GM12878 (cell line): Measurements from ENCODE around the gene NCKAP5. TPM values are rescaled to one million over a fixed set of nuclear protein-coding genes. Genes with fewer than 3 reads are reported as not detected.

ENCODE experiments used
- ATAC-seq: fragments of 200-7000 bp; cut with Tn5 transposase; 3 replicates; pipeline ENCODE4 v1.9.1; 2020; ENCODE audit warnings: mild to moderate bottlenecking, moderate library complexity
- BruUV-seq: library from RNA; stranded (reverse); fragments of 400-500 nt; replicated peaks from 2 replicates; lab custom pipeline; 2021; lab: Mats Ljungman, UMichigan
- CTCF ChIA-PET: fragments of 300-600 bp; sonication (Branson Sonifier 250); formaldehyde crosslinking; extraction: SDS; loops from one replicate; lab custom pipeline; 2021; ENCODE audit warnings: inconsistent platforms; lab: Yijun Ruan, JAX
- POLR2A ChIA-PET: fragments of 350-600 bp; formaldehyde crosslinking; extraction: SDS; loops from one replicate; lab custom pipeline; 2021; ENCODE audit warnings: inconsistent platforms; lab: Charles Lee
- RAD21 ChIA-PET: fragments of 300-600 bp; sonication (Branson Sonifier 250); formaldehyde crosslinking; loops from one replicate; lab custom pipeline; 2023; ENCODE audit warnings: antibody characterized with exemption; ENCODE audit not compliant: unreplicated experiment; lab: Charles Lee
- SMC1A ChIA-PET: fragments of 300-600 bp; sonication (Branson Sonifier 250); formaldehyde crosslinking; loops from one replicate; lab custom pipeline; 2023; ENCODE audit not compliant: unreplicated experiment, uncharacterized antibody; lab: Charles Lee
- DNase-seq: peaks from one replicate; pipeline ENCODE4 v3.0.0-alpha.2; 2011; ENCODE audit warnings: low read depth, low spot score
- FAIRE-seq: peaks from 3 replicates; lab custom pipeline; 2011; peaks lifted over from hg19 to GRCh38; lab: Jason Lieb, UNC
- H2AFZ ChIP-seq: 2 replicates; pipeline ENCODE4 v1.6.0; 2011; ENCODE audit warnings: low read depth, low read length, control low read depth; ENCODE audit not compliant: control insufficient read depth
- H3K27ac ChIP-seq: 2 replicates; pipeline ENCODE4 v1.5.1; 2011; ENCODE audit warnings: control low read depth; ENCODE audit not compliant: control insufficient read depth, insufficient read depth
- H3K27me3 ChIP-seq, 2 experiments: replicated peaks in 1 of 2; 2 replicates each; pipeline versions ENCODE4 v1.6.0 to v1.6.1; 2011; ENCODE audit warnings: low read length in 1 of 2; ENCODE audit not compliant: control insufficient read depth in 2 of 2, insufficient read depth in 2 of 2
- H3K36me3 ChIP-seq, 2 experiments: 2 replicates each; pipeline ENCODE4 v1.5.1; 2011; ENCODE audit warnings: low read length in 1 of 2; ENCODE audit not compliant: control insufficient read depth in 2 of 2, insufficient read depth in 2 of 2
- H3K4me1 ChIP-seq: 2 replicates; pipeline ENCODE4 v1.6.1; 2011; ENCODE audit warnings: mild to moderate bottlenecking, low read length, moderate library complexity, mixed read lengths; ENCODE audit not compliant: control insufficient read depth, insufficient read depth
- H3K4me2 ChIP-seq: 2 replicates; pipeline ENCODE4 v1.6.0; 2011; ENCODE audit warnings: control low read depth; ENCODE audit not compliant: control insufficient read depth, insufficient read depth
- H3K4me3 ChIP-seq: fragments of 200-600 bp; sonication (generic); 2 replicates; pipeline ENCODE4 v1.5.1; 2016
- H3K79me2 ChIP-seq: 2 replicates; pipeline ENCODE4 v1.6.0; 2011; ENCODE audit warnings: low read length; ENCODE audit not compliant: control insufficient read depth, insufficient read depth
- H3K9ac ChIP-seq: 2 replicates; pipeline ENCODE4 v1.8.0; 2011; ENCODE audit warnings: low read length, control low read depth, mixed read lengths; ENCODE audit not compliant: control insufficient read depth, insufficient read depth
- H3K9me3 ChIP-seq: replicated peaks from 3 replicates; pipeline ENCODE4 v1.5.1; 2011; ENCODE audit warnings: mild to moderate bottlenecking, low read length; ENCODE audit not compliant: control insufficient read depth, insufficient read depth
- H4K20me1 ChIP-seq: 2 replicates; pipeline ENCODE4 v1.6.0; 2011; ENCODE audit not compliant: control insufficient read depth, insufficient read depth
- CEBPZ ChIP-seq: fragments of 150-350 bp; IDR thresholded peaks from 2 replicates; pipeline ENCODE4 v1.6.1; 2016; ENCODE audit warnings: low read depth, low read length
- IRF5 ChIP-seq: fragments of 450-650 bp; IDR thresholded peaks from 2 replicates; pipeline ENCODE4 v1.6.1; 2017; ENCODE audit warnings: borderline replicate concordance
- MTA2 ChIP-seq: fragments of 450-650 bp; IDR thresholded peaks from 2 replicates; pipeline ENCODE4 v1.6.1; 2016; ENCODE audit warnings: low read depth, mild to moderate bottlenecking, moderate library complexity
- PAX5 ChIP-seq: IDR thresholded peaks from 2 replicates; pipeline ENCODE4 v1.6.1; 2011; ENCODE audit warnings: low read depth, low read length, borderline replicate concordance
- REST ChIP-seq: IDR thresholded peaks from 2 replicates; pipeline ENCODE4 v1.6.1; 2012; ENCODE audit warnings: mild to moderate bottlenecking, low read depth, low read length
- SMARCA5 ChIP-seq: fragments of 450-650 bp; IDR thresholded peaks from 2 replicates; pipeline ENCODE4 v1.6.1; 2017; ENCODE audit warnings: mild to moderate bottlenecking
- WGBS: methylation state at CpG from one replicate; pipeline ENCODE4 v1.1.6; 2016; ENCODE audit warnings: low lambda C conversion rate; ENCODE audit not compliant: insufficient replicate concordance, insufficient coverage; ENCODE audit errors: missing lambda C conversion rate; 5-methylcytosine and 5-hydroxymethylcytosine counted together
- in situ Hi-C: fragments of 300-500 bp; cut with MboI; formaldehyde crosslinking; loops from 9 replicates; pipeline ENCODE4 v1.14.3; 2018; ENCODE audit warnings: mixed read lengths
- intact Hi-C: fragments of 100-400 bp; cut with micrococcal nuclease; formaldehyde crosslinking; loops from one replicate; pipeline ENCODE4 v1.14.2; 2022; ENCODE audit not compliant: unreplicated experiment
- polyA plus RNA-seq, 11 experiments: library from polyadenylated mRNA; depleted of rRNA in 4 of 11; unstranded in 6 of 11; stranded (reverse) in 5 of 11; fragments of >200 nt; fragmentation: Nextera tagmentation in 4 of 11; fragmentation: Illumina TruSeq in 1 of 11; extraction: Ambion mirVana in 4 of 11; extraction: Trizol in 1 of 11; gene quantifications; 1 replicate in 1 of 11; 2 replicates in 10 of 11; pipeline versions ENCODE4 v1.2.1 to v1.2.3, GENCODE V29; 2011 to 2016; ENCODE audit warnings: inconsistent platforms in 2 of 11, missing spikeins in 2 of 11, low read depth in 1 of 11
- total RNA-seq, 4 experiments: library from RNA; depleted of rRNA in 3 of 4; stranded (reverse); fragments of >200 nt in 3 of 4; fragmentation: Illumina TruSeq in 1 of 4; extraction: Trizol in 1 of 4; gene quantifications; 2 replicates each; pipeline versions ENCODE4 v1.2.1 to v1.2.3, GENCODE V29; 2013 to 2021
- TF ChIP-seq, protein P1 (sequence below): fragments of 450-650 bp; formaldehyde crosslinking; IDR thresholded peaks from 2 replicates; pipeline ENCODE4 v1.5.0; 2022; ENCODE audit warnings: mild to moderate bottlenecking, missing genetic modification characterization

The NCKAP5 gene
- total and polyA plus RNA-seq, 10 of the 15 experiments (the other 5 are each of a cell fraction or from before 2014, with no cell fraction given) = 0.06 to 0.44 (median 0.16) TPM

DNA sequence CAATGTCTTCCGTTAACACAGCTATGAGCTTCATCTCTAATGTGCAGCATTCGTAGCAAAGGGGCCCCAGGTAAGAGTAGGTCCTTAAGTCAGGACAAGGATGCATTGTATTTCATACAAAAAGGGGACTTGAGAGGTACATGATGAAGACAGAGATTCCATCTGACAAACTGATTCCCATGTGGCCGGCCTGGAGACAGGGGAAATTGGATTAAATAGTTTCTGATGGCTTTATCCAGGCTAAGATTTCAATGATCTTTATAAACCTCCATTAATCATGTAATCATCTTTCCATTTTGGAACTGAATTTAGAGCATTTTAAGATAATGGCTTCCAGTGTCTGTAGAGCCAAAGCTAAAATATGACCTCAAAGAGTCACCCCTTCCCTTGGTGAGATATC is 111.3 kb downstream of the NCKAP5 start (continued):
- no peak for TF ChIP-seq CEBPZ

DNA sequence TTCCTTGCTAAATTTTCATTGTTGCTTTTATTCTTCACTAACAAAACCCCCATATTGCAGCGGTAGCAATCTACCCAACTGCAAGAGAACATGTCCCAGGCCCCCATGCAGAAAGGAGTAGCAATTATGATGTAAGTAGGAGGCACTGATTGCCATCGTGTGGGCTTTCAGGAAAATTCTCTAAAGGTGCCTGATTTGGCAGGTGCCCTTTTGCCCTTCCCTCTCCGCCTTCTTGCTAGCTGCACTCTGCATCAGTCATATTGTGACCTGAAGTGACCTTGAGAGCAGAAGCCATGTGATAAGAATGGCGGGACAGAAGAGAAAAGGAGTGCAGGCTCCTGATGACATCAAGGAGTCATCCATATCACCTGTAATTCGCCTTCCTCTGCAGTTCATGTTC is 112.1 kb downstream of the NCKAP5 start:
- FAIRE-seq (no peak), ATAC-seq (no peak), DNase-seq (no peak)
- ChIA-PET RAD21 (no interaction called here), POLR2A (no interaction called here), SMC1A (interaction anchor here (1.2 to 1.9 kb wide), 3 partner anchors 35 to 105 kb away, joined by 3 to 6 read pairs (median 3); no protein-coding TSS in a partner anchor), CTCF (no interaction called here)
- BruUV-seq = no TSS peak
- TF ChIP-seq REST = no peak
- TF ChIP-seq, protein P1, sequence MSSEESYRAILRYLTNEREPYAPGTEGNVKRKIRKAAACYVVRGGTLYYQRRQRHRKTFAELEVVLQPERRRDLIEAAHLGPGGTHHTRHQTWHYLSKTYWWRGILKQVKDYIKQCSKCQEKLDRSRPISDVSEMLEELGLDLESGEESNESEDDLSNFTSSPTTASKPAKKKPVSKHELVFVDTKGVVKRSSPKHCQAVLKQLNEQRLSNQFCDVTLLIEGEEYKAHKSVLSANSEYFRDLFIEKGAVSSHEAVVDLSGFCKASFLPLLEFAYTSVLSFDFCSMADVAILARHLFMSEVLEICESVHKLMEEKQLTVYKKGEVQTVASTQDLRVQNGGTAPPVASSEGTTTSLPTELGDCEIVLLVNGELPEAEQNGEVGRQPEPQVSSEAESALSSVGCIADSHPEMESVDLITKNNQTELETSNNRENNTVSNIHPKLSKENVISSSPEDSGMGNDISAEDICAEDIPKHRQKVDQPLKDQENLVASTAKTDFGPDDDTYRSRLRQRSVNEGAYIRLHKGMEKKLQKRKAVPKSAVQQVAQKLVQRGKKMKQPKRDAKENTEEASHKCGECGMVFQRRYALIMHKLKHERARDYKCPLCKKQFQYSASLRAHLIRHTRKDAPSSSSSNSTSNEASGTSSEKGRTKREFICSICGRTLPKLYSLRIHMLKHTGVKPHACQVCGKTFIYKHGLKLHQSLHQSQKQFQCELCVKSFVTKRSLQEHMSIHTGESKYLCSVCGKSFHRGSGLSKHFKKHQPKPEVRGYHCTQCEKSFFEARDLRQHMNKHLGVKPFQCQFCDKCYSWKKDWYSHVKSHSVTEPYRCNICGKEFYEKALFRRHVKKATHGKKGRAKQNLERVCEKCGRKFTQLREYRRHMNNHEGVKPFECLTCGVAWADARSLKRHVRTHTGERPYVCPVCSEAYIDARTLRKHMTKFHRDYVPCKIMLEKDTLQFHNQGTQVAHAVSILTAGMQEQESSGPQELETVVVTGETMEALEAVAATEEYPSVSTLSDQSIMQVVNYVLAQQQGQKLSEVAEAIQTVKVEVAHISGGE = no peak
- TF ChIP-seq IRF5 = no peak
- no peak for TF ChIP-seq PAX5
- TF ChIP-seq SMARCA5 = no peak
- TF ChIP-seq MTA2 = no peak
- no peaks in the 10 kb centered on the region for H3K79me2 ChIP-seq
- no peaks in the 10 kb centered on the region for H3K36me3 ChIP-seq
- no peaks in the 10 kb centered on the region for H3K9me3 ChIP-seq
- no peak overlapping the region for H3K4me3 ChIP-seq
- 8% methylated on average over 5 of the region's 5 CpGs for whole genome bisulfite sequencing
- no peaks in the 10 kb centered on the region for H3K4me1 ChIP-seq
- H3K9ac ChIP-seq = no peak overlapping the region
- H2AFZ ChIP-seq = no peak overlapping the region
- no peaks in the 10 kb centered on the region for H4K20me1 ChIP-seq
- H3K4me2 ChIP-seq = no peak overlapping the region
- H3K27ac ChIP-seq = no peak overlapping the region
- intact Hi-C loops (no loop called here), in situ Hi-C loops (no loop called here)
- no peaks in the 10 kb centered on the region for H3K27me3 ChIP-seq
